ENCODE data around the gene AP1AR.

Gene AP1AR

GRCh38 chr4:112222219-112222955, 9.2 kb upstream of the AP1AR start:
- DNase-seq: no peak

DNA sequence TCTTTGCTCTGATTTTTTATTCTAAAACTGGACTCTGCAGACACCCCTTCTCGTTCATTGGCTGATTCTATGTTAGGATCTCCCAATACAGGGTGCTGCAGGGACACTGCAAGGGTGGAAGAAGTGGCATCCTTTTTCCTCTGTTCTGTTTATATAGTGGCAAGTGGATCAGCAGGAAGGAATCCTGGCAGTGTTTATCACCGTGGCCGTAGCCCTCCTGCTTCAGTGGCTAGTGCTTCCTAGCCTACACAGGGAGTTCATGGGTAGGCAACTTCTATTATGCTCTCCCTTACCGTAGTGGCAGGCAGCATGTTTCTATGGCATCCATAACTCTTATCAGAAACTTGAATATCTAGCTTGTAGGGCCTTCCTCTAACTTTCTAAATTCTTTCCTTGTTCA, 6.4 kb upstream of the AP1AR start:
- DNase-seq: no peak

DNA sequence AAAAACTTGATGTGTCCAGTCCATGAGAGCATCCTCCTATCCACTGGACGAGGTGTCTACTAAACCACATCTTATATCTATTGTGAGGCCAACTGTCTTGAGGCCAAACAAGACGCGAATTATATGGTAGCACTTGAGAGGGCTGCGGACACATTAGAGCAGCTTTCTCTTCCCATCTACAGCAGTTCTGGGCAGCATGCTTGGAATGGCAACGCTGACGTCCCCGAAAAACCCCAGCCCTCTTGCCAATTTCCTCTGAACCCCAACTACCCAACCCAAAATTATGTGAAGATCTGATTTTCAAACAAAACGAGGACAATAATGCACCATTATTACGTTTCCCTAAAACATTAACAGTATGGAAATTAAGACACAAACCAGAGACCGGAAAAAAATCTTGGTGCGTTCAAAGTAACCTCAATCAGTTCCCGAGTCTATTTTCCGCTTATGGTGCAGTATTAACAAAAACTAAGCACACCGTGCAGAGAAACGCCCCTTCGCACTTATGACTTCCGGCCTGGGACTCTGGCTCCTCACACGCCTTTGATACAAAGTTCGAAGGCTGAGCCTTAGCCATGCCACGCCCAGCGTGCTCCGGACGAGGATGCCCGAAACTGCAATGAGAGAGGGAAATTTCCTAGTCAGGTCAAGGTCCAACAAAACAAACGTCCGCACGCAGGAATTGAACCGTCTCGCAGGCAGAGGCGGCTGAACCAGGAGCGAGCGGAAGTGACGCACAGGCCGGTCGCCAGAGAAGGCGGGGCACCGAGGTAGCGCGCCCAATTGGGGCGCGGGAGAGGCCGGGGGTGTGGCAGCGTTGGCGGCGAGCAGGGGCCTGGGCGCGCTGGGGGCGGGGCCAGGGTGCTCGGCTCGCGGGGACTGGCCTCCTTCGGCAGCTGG, 458 bp upstream of the AP1AR start:
- DNase-seq: peak; percentile 95 to 96

GRCh38 chr4:112234952-112235609, 3.5 kb downstream of the AP1AR start:
- peak; percentile 66 to 72 for DNase-seq

DNA sequence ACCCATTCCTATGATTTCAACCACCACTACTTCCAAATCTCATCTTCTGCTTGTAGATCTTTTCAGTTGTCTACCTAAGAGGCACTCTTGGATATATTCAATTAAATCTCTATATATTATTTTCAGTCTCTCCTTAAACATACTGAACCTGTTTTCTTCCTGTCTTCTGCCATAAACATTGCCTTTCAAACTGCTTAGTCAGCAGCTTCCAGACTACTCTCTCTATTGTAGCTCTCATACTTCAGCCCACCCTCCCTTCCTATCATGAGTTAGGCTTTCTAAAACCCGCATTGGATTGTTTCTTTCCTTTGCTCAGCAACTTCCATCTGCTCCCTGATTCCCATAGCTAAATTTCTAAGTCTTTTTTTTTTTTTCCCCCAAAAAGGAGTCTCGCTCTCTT, 4.5 kb downstream of the AP1AR start:
- DNase-seq: no peak

DNA sequence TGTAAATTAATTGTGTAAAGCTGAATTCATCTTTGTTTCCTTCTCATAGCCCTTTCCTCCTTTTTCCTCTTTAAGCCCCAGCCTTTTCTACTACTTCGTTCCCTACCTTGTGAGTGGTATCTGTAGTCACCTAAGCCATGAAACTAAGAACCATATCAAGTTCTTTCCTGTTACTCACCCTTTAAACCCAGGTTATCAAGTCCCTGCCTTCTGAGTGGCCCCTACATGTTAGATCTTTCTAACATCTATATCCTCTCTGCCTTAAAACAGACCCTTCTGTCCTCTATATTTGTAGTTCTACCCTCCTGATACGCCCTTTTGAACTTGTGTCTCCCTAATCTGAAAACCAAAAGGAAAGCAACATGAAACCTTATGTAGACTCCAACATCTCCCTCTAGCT, 7.2 kb downstream of the AP1AR start:
- DNase-seq: no peak

GRCh38 chr4:112245383-112245782, 13.8 kb downstream of the AP1AR start:
- DNase-seq: no peak

- no peak for DNase-seq
Observed at GRCh38 chr4:112247021-112247420, 15.4 kb downstream of the AP1AR start.

- no peak for DNase-seq
Observed at GRCh38 chr4:112251019-112251643, 19.5 kb downstream of the AP1AR start.

DNA sequence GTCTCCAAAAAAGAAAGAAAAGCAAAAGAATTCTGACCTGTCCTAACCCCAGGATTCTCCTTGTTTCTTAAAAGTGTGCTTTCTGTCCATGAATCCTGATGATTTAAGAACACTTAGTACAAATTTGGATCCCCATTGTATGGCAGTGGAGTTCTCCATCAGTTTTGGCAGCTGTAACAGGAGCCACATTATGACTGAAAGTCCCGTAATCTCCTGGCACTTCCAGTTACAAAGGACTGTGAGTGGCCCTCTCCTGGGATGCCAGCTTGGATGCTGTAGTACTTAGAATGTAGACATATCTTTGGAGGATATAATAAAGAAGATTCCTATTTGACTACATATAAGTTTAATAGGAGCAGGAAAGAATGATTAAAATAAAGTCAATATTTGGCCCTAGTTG, 20.6 kb downstream of the AP1AR start:
- no peak for DNase-seq

DNA sequence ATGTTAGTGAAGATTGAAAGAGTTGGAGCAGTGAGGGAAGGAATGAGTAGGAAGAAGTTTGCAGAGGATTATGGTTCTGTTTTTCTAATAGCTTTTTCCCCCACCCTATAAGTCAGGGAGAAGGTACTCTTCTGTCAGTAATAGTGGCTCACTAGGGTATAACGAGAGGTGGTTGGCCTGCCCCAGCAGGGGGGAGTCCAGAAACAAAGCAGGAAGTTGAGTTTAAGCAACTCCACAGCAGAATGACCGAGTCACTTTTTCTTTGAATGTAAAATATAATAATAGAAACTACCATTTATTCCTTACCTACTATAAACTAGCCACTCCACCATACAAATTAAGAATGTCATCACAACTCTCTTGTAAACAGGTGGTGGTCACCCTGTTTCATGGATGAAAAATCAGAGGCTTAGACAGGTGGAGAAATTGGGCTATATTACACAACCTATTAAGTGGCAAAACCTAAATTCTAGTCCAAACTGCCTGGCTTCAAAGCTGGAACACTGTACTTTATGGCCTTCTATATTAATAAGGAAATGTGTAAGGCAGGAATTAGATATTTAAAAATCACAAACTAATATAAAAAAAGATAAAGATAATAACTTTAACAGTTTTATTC, 21.9 kb downstream of the AP1AR start:
- no peak for DNase-seq

DNA sequence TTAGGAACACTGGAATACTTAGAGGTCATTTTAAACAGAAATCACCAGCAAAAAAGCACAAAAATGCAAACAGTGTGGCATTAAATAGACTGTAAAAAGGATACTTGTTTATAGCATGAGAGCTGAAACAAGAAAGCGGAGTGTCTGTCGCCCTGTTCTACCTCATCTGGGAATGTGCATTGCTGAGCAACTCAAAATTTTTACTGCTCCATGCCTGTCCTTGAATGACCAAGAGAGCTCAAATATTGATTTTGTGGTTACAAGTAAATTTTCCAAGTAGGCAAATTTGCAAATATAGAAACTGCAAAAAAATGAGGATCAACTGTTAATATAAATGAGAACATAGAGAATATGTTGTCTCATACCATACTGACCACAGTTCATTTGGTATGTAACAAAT, 25.5 kb downstream of the AP1AR start:
- DNase-seq: no peak

- DNase-seq: peak in 1 of 2 donors; percentile 38
Observed at GRCh38 chr4:112266823-112267222, 35.2 kb downstream of the AP1AR start.

DNA sequence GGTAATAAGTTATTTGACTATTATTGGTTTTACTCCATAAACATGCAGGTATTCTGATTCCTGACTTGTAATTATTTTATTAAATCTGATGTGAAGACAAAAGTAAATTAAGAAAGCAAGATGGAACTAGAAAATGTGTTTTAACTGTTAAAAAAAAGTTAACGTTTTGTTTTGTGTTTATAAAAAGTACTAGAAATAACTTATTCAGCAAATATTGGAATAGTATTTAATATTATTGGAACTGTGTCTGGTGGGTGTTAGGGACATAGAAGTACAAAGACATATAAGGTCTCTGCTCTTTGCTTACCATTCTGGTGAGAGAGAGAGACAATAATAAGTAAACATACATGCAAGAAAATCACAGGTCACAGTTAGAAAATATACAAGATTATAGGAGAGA, 38.5 kb downstream of the AP1AR start:
- DNase-seq: no peak

DNA sequence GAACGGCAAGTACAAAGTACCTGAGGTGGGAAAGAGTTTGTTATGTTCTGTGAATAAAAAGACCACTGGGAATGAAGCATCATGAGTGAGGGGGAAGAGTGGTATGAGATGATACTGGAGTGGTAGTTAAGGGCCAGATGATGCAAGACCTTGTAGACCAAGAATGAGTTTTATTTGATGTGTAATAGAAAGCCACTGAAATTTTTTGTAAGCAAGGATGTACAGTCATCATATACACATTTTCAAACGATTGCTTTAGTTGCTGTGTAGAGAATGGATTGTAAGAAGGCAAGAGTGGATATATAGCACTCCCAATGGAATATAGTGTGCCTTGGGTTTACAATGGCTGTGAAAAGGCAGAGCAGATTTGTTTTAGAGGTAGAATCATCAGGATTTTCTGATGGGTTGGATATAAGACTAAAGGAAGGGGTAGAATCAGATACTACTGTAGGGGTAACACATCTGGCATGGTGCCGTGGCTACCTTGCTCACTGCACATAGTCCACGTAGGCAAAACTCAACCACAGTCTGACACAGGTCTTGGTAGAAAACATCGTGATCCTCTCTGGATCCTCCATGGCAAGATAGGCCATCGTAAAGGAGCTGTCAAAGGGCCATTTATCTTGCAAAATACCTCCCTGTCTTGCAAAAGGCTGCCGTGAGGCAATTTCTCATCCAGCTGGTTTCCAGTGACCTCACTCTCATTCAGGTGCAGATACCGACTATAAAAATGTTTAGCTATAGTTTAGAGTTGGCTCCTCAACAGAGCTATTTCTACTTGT, 39.2 kb downstream of the AP1AR start:
- no peak for DNase-seq

- DNase-seq: no peak
Observed at GRCh38 chr4:112272292-112272691, 40.7 kb downstream of the AP1AR start.

DNA sequence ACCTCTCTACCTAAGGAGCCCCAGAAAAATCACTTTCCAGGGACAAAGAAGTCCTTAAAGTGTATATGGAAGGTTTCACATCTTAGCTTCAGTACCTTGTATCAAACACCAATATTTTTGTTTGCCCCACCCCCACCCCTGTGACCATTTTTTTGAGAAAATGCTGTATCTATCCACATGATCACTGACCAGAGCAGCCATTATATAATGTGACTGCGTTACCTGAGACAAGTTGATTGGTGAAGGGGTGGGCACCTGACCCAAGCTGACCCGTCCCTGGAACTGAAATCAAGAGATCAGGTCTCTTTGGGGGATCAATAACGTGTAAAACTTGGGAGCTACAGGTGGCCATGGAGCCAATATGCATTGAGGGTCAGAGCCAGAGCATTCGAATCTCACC, 43.4 kb downstream of the AP1AR start:
- no peak for DNase-seq

DNA sequence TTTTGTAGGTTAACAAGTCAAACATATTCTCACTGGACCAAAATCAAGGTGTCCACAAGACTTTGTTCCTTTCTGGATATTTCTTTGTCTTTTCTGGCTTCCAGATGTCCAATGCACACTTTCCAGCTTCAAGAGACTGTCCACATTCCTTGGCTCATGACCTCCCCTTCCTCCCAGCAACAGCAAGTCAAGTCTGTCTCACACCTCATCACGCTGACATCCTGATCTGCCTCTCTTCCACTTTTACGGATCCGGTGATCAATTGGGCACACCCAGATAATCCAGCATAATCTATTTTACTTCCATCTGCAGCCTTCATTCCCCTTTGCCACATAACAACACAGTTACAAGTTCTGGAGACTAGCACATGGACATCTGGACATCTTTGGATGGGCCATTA, 44.5 kb downstream of the AP1AR start:
- DNase-seq: no peak

GRCh38 chr4:112277220-112277619, 45.6 kb downstream of the AP1AR start:
- no peak for DNase-seq

DNA sequence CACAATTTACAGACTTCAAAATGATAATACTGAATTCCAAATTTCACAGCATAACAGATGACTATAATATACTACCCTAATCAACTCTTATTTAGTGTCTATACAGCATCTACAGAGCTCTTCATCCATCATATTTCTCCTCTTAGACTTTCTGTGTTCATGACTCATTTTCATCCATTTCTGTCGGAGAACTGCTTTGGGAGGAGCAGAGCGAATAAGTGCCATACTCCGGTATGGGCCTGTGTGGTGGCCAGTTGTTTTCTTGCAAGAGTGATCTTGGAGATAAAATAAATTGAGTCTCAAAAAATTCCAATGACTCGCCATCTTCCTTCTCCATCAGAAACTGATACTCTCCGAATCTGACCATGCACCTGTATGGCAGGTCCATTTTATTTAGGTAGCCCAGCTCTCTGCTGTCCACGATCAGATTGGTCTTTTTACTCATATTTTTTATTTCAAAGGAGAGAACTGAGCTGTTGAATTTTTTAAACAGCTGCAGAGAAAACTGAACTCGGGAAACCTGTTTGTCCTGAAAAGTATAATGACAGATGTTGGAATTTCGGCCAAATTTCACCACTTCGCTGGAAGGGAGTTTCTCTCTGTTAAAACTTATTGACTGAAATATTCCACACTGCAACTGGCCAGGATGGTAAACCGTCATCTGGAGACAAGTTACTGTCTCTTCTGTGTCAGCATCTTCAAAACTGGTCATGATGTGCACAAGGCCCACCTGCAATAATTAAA, 46.3 kb downstream of the AP1AR start:
- no peak for DNase-seq
